ENCODE results near the gene EID3.

DNA sequence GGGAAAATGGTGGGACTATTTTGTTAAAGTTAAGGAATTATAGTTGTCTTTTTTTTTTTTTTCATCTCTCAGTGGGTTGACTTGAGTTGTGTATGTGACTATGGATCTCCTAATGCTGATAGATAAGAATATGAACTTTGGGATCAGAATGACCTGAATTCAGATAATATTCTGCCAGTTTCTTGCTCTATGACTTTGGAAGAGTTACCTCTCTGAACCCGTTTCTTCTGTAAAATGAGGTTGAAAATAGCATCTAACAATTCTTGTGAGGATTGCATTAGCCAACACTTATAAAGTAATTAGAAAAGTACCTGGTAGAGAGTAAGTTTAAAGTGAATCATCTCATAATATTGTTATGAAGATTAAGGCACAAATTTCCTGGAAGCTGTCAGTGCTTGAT is 18.4 kb downstream of the EID3 start:
- TF ChIP-seq, protein P1, sequence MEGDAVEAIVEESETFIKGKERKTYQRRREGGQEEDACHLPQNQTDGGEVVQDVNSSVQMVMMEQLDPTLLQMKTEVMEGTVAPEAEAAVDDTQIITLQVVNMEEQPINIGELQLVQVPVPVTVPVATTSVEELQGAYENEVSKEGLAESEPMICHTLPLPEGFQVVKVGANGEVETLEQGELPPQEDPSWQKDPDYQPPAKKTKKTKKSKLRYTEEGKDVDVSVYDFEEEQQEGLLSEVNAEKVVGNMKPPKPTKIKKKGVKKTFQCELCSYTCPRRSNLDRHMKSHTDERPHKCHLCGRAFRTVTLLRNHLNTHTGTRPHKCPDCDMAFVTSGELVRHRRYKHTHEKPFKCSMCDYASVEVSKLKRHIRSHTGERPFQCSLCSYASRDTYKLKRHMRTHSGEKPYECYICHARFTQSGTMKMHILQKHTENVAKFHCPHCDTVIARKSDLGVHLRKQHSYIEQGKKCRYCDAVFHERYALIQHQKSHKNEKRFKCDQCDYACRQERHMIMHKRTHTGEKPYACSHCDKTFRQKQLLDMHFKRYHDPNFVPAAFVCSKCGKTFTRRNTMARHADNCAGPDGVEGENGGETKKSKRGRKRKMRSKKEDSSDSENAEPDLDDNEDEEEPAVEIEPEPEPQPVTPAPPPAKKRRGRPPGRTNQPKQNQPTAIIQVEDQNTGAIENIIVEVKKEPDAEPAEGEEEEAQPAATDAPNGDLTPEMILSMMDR (IDR thresholded peaks at IDR 0.05): no peak
- TF ChIP-seq POLR2A (IDR thresholded peaks at IDR 0.05) (no peak), EP300 (IDR thresholded peaks at IDR 0.05) (no peak), POLR2AphosphoS5 (IDR thresholded peaks at IDR 0.05) (no peak)
